Omental fat pad (tissue), 4 donors: ENCODE measurements around the gene SYT1. TPM values are rescaled to one million over a fixed set of nuclear protein-coding genes. Genes with fewer than 3 reads are reported as not detected.

ENCODE experiments used
- ATAC-seq: fragments of 150-250 bp; one replicate; pipeline ENCODE4 v1.9.1; 2016; ENCODE audit warnings: mild to moderate bottlenecking, moderate library complexity; ENCODE audit not compliant: low FRiP score
- DNase-seq: peaks from one replicate; pipeline ENCODE4 v3.0.0-alpha.2; 2019; ENCODE audit warnings: low spot score
- CTCF ChIP-seq, 3 donors: fragments of 450-650 bp; IDR thresholded peaks; one replicate each; pipeline ENCODE4 v1.5.1; 2016 to 2017; ENCODE audit warnings: antibody characterized with exemption in 3 of 3, mild to moderate bottlenecking in 3 of 3, moderate library complexity in 2 of 3
- total RNA-seq, 4 donors: library from RNA; depleted of rRNA; stranded (reverse); fragments of >200 nt; gene quantifications; one replicate each; pipeline ENCODE4 v1.1.0, GENCODE V29; 2016

Gene SYT1
- total RNA-seq, 4 donors from 2014 or later = 0.72 to 3.1 (median 1.7) TPM

GRCh38 chr12:78853231-78853630, 11.3 kb upstream of the SYT1 start:
- ATAC-seq = no peak
- no peak for DNase-seq
- TF ChIP-seq CTCF (IDR thresholded peaks at IDR 0.05) = no peak

DNA sequence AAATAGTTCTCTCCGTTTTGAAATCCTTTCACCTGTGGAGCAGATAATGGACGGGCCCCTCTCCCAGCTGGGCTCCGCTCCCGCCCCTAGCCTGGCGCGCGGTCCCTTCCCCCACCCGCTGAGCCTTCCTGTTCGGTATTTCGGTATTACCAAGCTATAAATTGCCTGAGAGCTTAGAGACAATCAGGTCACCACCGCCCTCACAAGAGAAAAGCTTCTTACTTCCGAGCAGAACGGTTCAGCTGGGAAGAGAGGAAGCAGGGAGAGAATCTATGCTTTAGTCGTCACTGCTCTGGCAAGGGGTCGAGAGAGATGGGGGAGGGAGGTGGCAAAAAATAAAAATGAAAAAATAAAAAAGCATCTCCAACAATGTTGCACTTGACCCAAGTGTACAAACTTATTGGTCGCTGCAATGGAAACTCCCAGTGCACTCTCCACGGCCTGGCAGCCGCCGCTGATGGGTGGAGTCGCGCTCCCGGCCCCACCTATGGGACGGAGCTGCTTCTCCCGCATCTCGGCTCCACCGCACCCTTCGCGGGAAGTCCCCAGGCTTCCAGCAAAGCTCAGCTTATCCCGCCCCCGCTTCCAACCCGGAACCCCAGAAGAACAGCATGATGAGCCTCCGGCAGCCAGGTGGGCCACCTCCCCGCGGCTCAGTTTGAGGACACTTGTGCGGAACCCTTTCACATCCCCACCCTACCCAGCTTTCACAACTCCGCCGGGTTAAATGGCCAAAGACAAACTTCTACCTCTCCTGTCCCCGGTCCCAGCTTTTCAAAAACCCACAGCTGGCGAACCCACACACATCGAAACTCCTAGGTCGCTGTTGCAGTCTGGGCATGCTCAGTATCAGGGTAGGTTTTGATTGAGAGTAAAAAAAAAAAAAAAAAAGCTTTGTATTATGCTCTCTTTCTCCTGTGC, 832 bp upstream of the SYT1 start:
- peak; percentile 23 for DNase-seq
- no peak for TF ChIP-seq CTCF (IDR thresholded peaks at IDR 0.05)
- ATAC-seq = peak; percentile 91

DNA sequence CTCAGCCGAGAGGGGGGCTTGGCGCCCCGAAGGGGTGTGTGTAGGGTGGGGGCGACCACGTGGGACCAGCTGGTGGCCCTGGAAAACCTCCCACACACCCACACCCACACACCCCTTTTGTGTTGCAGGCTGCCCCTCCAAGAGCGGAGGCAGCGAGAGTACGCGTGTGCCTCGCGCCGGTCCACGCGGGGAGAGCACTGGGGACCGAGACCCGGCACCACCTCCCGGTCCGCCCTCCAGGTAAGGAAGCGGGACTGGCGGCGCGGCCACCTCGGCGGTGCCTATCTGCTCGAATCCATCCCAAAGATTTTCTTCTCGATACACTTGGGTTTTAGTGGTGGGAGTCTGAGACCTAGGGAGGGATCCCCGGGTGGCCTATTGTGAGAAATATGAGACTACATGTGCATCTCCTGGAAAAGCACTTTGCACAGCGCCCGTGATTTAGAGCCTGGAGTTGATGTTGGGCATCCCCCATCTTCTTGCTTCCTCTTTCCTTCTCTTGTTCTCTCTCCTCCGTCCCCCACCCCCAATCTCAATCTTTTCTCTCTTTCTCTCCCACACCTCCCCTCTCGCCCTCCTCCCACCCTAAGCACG, 393 bp downstream of the SYT1 start:
- ATAC-seq = peak; percentile 46

DNA sequence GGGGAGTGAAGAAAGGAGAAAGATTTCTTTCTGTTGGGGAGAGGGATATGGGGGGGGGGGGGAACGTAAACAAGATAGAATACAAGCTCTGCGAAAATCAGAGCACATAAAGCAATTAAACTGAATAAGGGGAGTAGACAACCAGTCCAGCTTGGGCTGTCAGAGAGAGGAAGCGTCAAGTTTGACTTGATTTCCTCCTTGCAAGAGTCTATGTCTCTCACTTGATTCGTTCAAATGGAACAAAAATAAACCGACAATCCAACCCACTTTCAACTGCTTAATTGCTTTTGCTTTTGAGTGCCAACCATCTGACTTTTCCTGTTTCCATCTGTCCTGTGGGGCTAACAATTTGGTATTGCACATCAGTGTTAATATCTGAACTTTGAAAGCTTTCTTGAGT, 942 bp downstream of the SYT1 start:
- ATAC-seq (no peak), DNase-seq (no peak)
- TF ChIP-seq CTCF (IDR thresholded peaks at IDR 0.05) = no peak

More for the DNA sequence above, 393 bp downstream of the SYT1 start:
- DNase-seq = no peak
- TF ChIP-seq CTCF (IDR thresholded peaks at IDR 0.05) = no peak

- ATAC-seq = no peak
- no peak for DNase-seq
- no peak for TF ChIP-seq CTCF (IDR thresholded peaks at IDR 0.05)
Observed at GRCh38 chr12:78866518-78866917, 1.9 kb downstream of the SYT1 start.

- ATAC-seq (no peak), DNase-seq (no peak)
- no peak for TF ChIP-seq CTCF (IDR thresholded peaks at IDR 0.05)
Observed at GRCh38 chr12:78870539-78870938, 6.0 kb downstream of the SYT1 start.
